Esophagus (tissue), 2 donors: ENCODE data around the gene ANTXR1. TPM values are rescaled to one million over a fixed set of nuclear protein-coding genes. Genes with fewer than 3 reads are reported as not detected.
A peak's percentile ranks its signal among the peaks of the same experiment; 100 is the strongest.

ENCODE experiments used
- H3K27ac ChIP-seq, 2 donors: one replicate each; pipeline ENCODE4 v1.5.1; 2013; ENCODE audit warnings: low read depth in 2 of 2, mild to moderate bottlenecking in 2 of 2, inconsistent platforms in 1 of 2, low read length in 1 of 2, moderate library complexity in 1 of 2
- H3K27me3 ChIP-seq, 2 donors: one replicate each; pipeline ENCODE4 v1.6.1; 2013; ENCODE audit warnings: low read length in 2 of 2, control low read depth in 1 of 2, mild to moderate bottlenecking in 1 of 2; ENCODE audit not compliant: insufficient read depth in 2 of 2, control insufficient read depth in 1 of 2
- H3K36me3 ChIP-seq, 2 donors: one replicate each; pipeline ENCODE4 v1.6.1; 2013; ENCODE audit warnings: low read length in 1 of 2; ENCODE audit not compliant: control insufficient read depth in 2 of 2, insufficient read depth in 2 of 2
- H3K4me1 ChIP-seq, 2 donors: one replicate each; pipeline ENCODE4 v1.6.1; 2013; ENCODE audit warnings: low read length in 1 of 2; ENCODE audit not compliant: control insufficient read depth in 2 of 2, insufficient read depth in 2 of 2
- H3K4me3 ChIP-seq, 2 donors: one replicate each; pipeline ENCODE4 v1.5.1; 2013; ENCODE audit warnings: low read length in 2 of 2, mild to moderate bottlenecking in 2 of 2, low read depth in 1 of 2, moderate library complexity in 1 of 2
- H3K9me3 ChIP-seq, 2 donors: one replicate each; pipeline ENCODE4 v1.6.1; 2013; ENCODE audit warnings: mild to moderate bottlenecking in 2 of 2, low read depth in 1 of 2, low read length in 1 of 2, moderate library complexity in 1 of 2; ENCODE audit not compliant: control insufficient read depth in 2 of 2, insufficient read depth in 1 of 2
- WGBS, 2 donors: extraction: QIAGEN DNeasy Blood & Tissue Kit; methylation state at CpG; one replicate each; pipeline ENCODE4 v1.1.7; 2013; 5-methylcytosine and 5-hydroxymethylcytosine counted together
- polyA plus RNA-seq, 2 donors: library from polyadenylated mRNA; stranded (reverse); fragments of 200-250 nt; gene quantifications; one replicate each; pipeline ENCODE4 v1.2.3, GENCODE V29; 2013
- donor health status: healthy with polysubstance abuse.
- donor health status: Bipolar disorder and iron deficiency.

ANTXR1 gene
- 1 to 10 TPM; 5.0 to 8.5 TPM for polyA plus RNA-seq

- Histone ChIP-seq H3K4me3 (peak within 1 kb of the TSS; percentile 63 to 70), H3K9me3 (no peaks in the 10 kb centered on the region), H3K27me3 (no peaks in the 10 kb centered on the region), H3K27ac (peak within 1 kb of the TSS; percentile 66 to 76), H3K4me1 (peaks cover 0 to 2% of the 10 kb centered on the region in 2 donors), H3K36me3 (no peaks in the 10 kb centered on the region)
- WGBS, 2 donors = 1 to 2% methylated on average over 55 to 63 of the region's 63 CpGs
Measured at GRCh38 chr2:69013142-69013839, at the start of gene ANTXR1. Gene ANTXR1 (plus strand): TSS chr2:69013179. CDS start chr2:69013500, 321 bp downstream.

- H3K27ac ChIP-seq = no peak overlapping the region
- no peaks in the 10 kb centered on the region for H3K9me3 ChIP-seq
- H3K27me3 ChIP-seq = no peaks in the 10 kb centered on the region
- no peaks in the 10 kb centered on the region for H3K36me3 ChIP-seq
- no peak overlapping the region for H3K4me3 ChIP-seq
- H3K4me1 ChIP-seq = no peaks in the 10 kb centered on the region
Measured at GRCh38 chr2:68964282-68964681, 48.7 kb upstream of the ANTXR1 start.

- no peaks in the 10 kb centered on the region for H3K4me1 ChIP-seq
- no peaks in the 10 kb centered on the region for H3K9me3 ChIP-seq
- WGBS, 2 donors = 47 to 54% methylated on average over 1 of the region's 1 CpG
- no peak overlapping the region for H3K4me3 ChIP-seq
- H3K27me3 ChIP-seq = no peaks in the 10 kb centered on the region
- H3K36me3 ChIP-seq = no peaks in the 10 kb centered on the region
- no peak overlapping the region for H3K27ac ChIP-seq
Measured at GRCh38 chr2:68968221-68968620, 44.8 kb upstream of the ANTXR1 start.

- 85 to 89% methylated on average over 8 of the region's 8 CpGs for WGBS, 2 donors
- Histone ChIP-seq H3K4me1 (no peaks in the 10 kb centered on the region), H3K9me3 (no peaks in the 10 kb centered on the region)
Measured at GRCh38 chr2:68969736-68970490, 43.1 kb upstream of the ANTXR1 start.

GRCh38 chr2:68970566-68971265 lies 42.3 kb upstream of the ANTXR1 start:
- H3K4me3 ChIP-seq = no peak overlapping the region
- no peaks in the 10 kb centered on the region for H3K36me3 ChIP-seq
- no peak overlapping the region for H3K27ac ChIP-seq
- H3K4me1 ChIP-seq = no peaks in the 10 kb centered on the region
- H3K27me3 ChIP-seq = no peaks in the 10 kb centered on the region
- H3K9me3 ChIP-seq = no peaks in the 10 kb centered on the region
- 83% methylated on average over 8 of the region's 8 CpGs for WGBS, 2 donors

More at GRCh38 chr2:68969736-68970490, 43.1 kb upstream of the ANTXR1 start:
- Histone ChIP-seq H3K27ac (no peak overlapping the region), H3K4me3 (no peak overlapping the region), H3K36me3 (no peaks in the 10 kb centered on the region), H3K27me3 (no peaks in the 10 kb centered on the region)

- H3K9me3 ChIP-seq = no peaks in the 10 kb centered on the region
- no peaks in the 10 kb centered on the region for H3K4me1 ChIP-seq
- no peak overlapping the region for H3K27ac ChIP-seq
- no peaks in the 10 kb centered on the region for H3K36me3 ChIP-seq
- H3K27me3 ChIP-seq = no peaks in the 10 kb centered on the region
- no peak overlapping the region for H3K4me3 ChIP-seq
- WGBS, 2 donors = 73 to 81% methylated on average over 5 of the region's 5 CpGs
Measured at GRCh38 chr2:68971591-68972231, 41.3 kb upstream of the ANTXR1 start.

- Histone ChIP-seq H3K27ac (no peak within 1 kb of the TSS), H3K27me3 (no peaks in the 10 kb centered on the region), H3K36me3 (no peaks in the 10 kb centered on the region), H3K4me1 (no peaks in the 10 kb centered on the region), H3K9me3 (no peaks in the 10 kb centered on the region), H3K4me3 (no peak within 1 kb of the TSS)
- WGBS, 2 donors = 59 to 62% methylated on average over 3 of the region's 3 CpGs
Measured at GRCh38 chr2:68974251-68974650, 38.7 kb upstream of the ANTXR1 start, which contains the start of gene GKN1. Gene GKN1 (plus strand): TSS chr2:68974636. CDS start chr2:68974678, 42 bp downstream.

GRCh38 chr2:68974946-68975665 lies 37.9 kb upstream of the ANTXR1 start:
- no peaks in the 10 kb centered on the region for H3K4me1 ChIP-seq
- no peaks in the 10 kb centered on the region for H3K36me3 ChIP-seq
- no peaks in the 10 kb centered on the region for H3K9me3 ChIP-seq
- H3K4me3 ChIP-seq = no peak overlapping the region
- no peaks in the 10 kb centered on the region for H3K27me3 ChIP-seq
- H3K27ac ChIP-seq = no peak overlapping the region
- WGBS, 2 donors = 67 to 76% methylated on average over 9 of the region's 9 CpGs

GRCh38 chr2:68975844-68976243 lies 37.1 kb upstream of the ANTXR1 start:
- Histone ChIP-seq H3K27ac (no peak overlapping the region), H3K27me3 (no peaks in the 10 kb centered on the region), H3K4me3 (no peak overlapping the region), H3K4me1 (no peaks in the 10 kb centered on the region), H3K9me3 (no peaks in the 10 kb centered on the region), H3K36me3 (no peaks in the 10 kb centered on the region)
- WGBS, 2 donors = 92 to 95% methylated on average over 2 of the region's 2 CpGs
